Measurements from ENCODE around the gene HSD17B11. TPM values are rescaled to one million over a fixed set of nuclear protein-coding genes. Genes with fewer than 3 reads are reported as not detected.

HSD17B11 gene
- 12.9 and 14.4 TPM in 2 replicates for total RNA-seq

DNA sequence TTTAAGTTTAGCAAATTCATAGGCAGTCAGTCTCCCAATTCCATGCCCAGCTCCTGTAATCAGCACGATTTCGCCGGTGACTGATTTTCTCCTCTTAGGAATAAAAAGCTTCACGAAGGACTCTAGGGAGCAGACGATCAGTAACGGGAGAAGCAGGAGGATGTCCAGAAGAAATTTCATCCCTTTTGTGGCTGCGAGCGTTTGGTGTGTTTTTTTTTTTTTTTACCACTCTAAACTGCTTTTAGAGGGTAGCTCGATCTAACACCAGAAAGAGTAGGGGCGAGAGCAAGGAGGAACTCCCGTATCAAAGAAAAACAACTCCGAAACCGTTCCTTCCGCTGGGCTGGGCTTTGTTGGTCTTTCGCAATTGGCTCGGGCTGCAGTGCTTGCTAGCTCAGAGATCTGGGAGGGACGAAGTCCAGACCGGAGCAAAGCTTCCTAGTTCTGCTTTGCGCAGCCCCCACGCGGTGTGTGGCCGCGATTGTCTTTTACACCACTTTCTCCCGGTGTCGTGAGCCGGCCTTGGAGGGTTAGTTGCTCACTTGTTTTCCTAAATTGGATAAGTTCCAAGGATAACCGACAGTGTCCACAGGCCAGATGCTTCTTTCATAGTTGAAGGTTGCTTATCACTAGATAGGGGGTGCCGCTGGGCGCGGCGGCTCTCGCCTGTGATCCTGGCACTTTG is at the start of gene HSD17B11:
TSS of gene HSD17B11 (minus strand) at position 298 of the 685 bp plus-strand sequence. CDS start at position 180, 118 bp downstream.
- Histone ChIP-seq H3K4me3 (ENCODE audit: low read depth, low read length) (peak within 1 kb of the TSS; percentile 58), H3K36me3 (ENCODE audit: control insufficient read depth, insufficient read depth, low read length) (no peaks in the 10 kb centered on the region), H3K27me3 (ENCODE audit: control insufficient read depth, insufficient read depth, low read length) (no peaks in the 10 kb centered on the region)
- TF ChIP-seq, protein P1, sequence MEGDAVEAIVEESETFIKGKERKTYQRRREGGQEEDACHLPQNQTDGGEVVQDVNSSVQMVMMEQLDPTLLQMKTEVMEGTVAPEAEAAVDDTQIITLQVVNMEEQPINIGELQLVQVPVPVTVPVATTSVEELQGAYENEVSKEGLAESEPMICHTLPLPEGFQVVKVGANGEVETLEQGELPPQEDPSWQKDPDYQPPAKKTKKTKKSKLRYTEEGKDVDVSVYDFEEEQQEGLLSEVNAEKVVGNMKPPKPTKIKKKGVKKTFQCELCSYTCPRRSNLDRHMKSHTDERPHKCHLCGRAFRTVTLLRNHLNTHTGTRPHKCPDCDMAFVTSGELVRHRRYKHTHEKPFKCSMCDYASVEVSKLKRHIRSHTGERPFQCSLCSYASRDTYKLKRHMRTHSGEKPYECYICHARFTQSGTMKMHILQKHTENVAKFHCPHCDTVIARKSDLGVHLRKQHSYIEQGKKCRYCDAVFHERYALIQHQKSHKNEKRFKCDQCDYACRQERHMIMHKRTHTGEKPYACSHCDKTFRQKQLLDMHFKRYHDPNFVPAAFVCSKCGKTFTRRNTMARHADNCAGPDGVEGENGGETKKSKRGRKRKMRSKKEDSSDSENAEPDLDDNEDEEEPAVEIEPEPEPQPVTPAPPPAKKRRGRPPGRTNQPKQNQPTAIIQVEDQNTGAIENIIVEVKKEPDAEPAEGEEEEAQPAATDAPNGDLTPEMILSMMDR (IDR thresholded peaks at IDR 0.05; ENCODE audit: insufficient read depth, low read length, poor library complexity, severe bottlenecking), result peak; percentile 16
- DNase-seq (ENCODE audit: low read depth), result peak; percentile 86

DNA sequence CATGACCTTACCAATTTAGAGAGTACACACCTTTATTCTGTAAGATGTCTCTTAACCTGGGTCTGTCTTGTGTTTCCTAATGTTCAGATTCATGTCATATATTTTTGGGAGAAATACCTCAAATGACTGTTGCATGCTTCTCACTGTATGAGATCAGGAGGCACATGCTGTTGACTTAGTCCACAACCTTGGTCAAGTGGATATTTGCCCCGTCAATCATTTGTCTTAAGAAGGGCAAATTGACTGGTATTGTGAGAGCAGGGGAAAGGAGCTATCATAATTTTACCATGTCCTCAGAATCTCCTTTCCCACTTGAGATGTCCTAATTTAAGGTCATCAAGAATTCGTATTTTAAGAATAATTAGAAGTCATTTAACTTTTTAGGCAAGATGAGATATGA is 42.4 kb upstream of the HSD17B11 start:
- no peak for DNase-seq (ENCODE audit: low read depth)
- Histone ChIP-seq H3K27me3 (ENCODE audit: control insufficient read depth, insufficient read depth, low read length) (no peaks in the 10 kb centered on the region), H3K4me3 (ENCODE audit: low read depth, low read length) (no peak overlapping the region), H3K36me3 (ENCODE audit: control insufficient read depth, insufficient read depth, low read length) (peaks cover 1% of the 10 kb centered on the region)
- TF ChIP-seq, protein P1 (IDR thresholded peaks at IDR 0.05; ENCODE audit: insufficient read depth, low read length, poor library complexity, severe bottlenecking), result no peak

- TF ChIP-seq, protein P1 (IDR thresholded peaks at IDR 0.05; ENCODE audit: insufficient read depth, low read length, poor library complexity, severe bottlenecking), result no peak
- H3K4me3 ChIP-seq (ENCODE audit: low read depth, low read length), result no peak overlapping the region
- no peak for DNase-seq (ENCODE audit: low read depth)
- no peaks in the 10 kb centered on the region for H3K27me3 ChIP-seq (ENCODE audit: control insufficient read depth, insufficient read depth, low read length)
- no peaks in the 10 kb centered on the region for H3K36me3 ChIP-seq (ENCODE audit: control insufficient read depth, insufficient read depth, low read length)
Observed at GRCh38 chr4:87430038-87430437, 39.0 kb upstream of the HSD17B11 start.

- Histone ChIP-seq H3K36me3 (ENCODE audit: control insufficient read depth, insufficient read depth, low read length) (no peaks in the 10 kb centered on the region), H3K27me3 (ENCODE audit: control insufficient read depth, insufficient read depth, low read length) (no peaks in the 10 kb centered on the region), H3K4me3 (ENCODE audit: low read depth, low read length) (no peak overlapping the region)
- DNase-seq (ENCODE audit: low read depth), result no peak
- TF ChIP-seq, protein P1 (IDR thresholded peaks at IDR 0.05; ENCODE audit: insufficient read depth, low read length, poor library complexity, severe bottlenecking), result no peak
Observed at GRCh38 chr4:87428979-87429378, 38.0 kb upstream of the HSD17B11 start.

- H3K4me3 ChIP-seq (ENCODE audit: low read depth, low read length), result no peak overlapping the region
Observed at GRCh38 chr4:87427518-87427868, 36.5 kb upstream of the HSD17B11 start.

More at GRCh38 chr4:87427518-87427868, 36.5 kb upstream of the HSD17B11 start:
- TF ChIP-seq, protein P1 (IDR thresholded peaks at IDR 0.05; ENCODE audit: insufficient read depth, low read length, poor library complexity, severe bottlenecking), result no peak
- DNase-seq (ENCODE audit: low read depth), result no peak
- H3K36me3 ChIP-seq (ENCODE audit: control insufficient read depth, insufficient read depth, low read length), result no peaks in the 10 kb centered on the region
- no peaks in the 10 kb centered on the region for H3K27me3 ChIP-seq (ENCODE audit: control insufficient read depth, insufficient read depth, low read length)
